Astrocyte (in vitro differentiated cells and primary cell): ENCODE measurements around the gene RASSF3. TPM values are rescaled to one million over a fixed set of nuclear protein-coding genes. Genes with fewer than 3 reads are reported as not detected.

Experiments
- DNase-seq: peaks from one replicate; pipeline ENCODE4 v3.0.0-alpha.2; 2010; ENCODE audit warnings: low read depth
- FAIRE-seq: peaks from 2 replicates; lab custom pipeline; 2011; peaks lifted over from hg19 to GRCh38; lab: Jason Lieb, UNC
- H2AFZ ChIP-seq: 2 replicates; pipeline ENCODE4 v1.6.0; 2012; ENCODE audit warnings: low read depth, low read length, inconsistent platforms
- H3K27ac ChIP-seq: 2 replicates; pipeline ENCODE4 v1.5.1; 2011; ENCODE audit warnings: low read depth, low read length, inconsistent platforms
- H3K27me3 ChIP-seq: 2 replicates; pipeline ENCODE4 v1.6.0; 2011; ENCODE audit warnings: low read length, inconsistent platforms; ENCODE audit not compliant: insufficient read depth
- H3K36me3 ChIP-seq: 2 replicates; pipeline ENCODE4 v1.5.1; 2011; ENCODE audit warnings: low read length, inconsistent platforms; ENCODE audit not compliant: insufficient read depth
- H3K4me1 ChIP-seq: 2 replicates; pipeline ENCODE4 v1.5.1; 2011; ENCODE audit warnings: low read length, inconsistent platforms; ENCODE audit not compliant: insufficient read depth
- H3K4me2 ChIP-seq: 2 replicates; pipeline ENCODE4 v1.6.0; 2012; ENCODE audit warnings: low read length, inconsistent platforms
- H3K4me3 ChIP-seq: 2 replicates; pipeline ENCODE4 v1.5.1; 2011; ENCODE audit warnings: low read depth, mild to moderate bottlenecking, low read length, inconsistent platforms; ENCODE audit not compliant: insufficient read depth
- H3K79me2 ChIP-seq: 2 replicates; pipeline ENCODE4 v1.6.0; 2012; ENCODE audit warnings: mild to moderate bottlenecking, low read length, inconsistent platforms; ENCODE audit not compliant: insufficient read depth
- H3K9ac ChIP-seq: 2 replicates; pipeline ENCODE4 v1.6.0; 2012; ENCODE audit warnings: mild to moderate bottlenecking, low read length, inconsistent platforms
- H3K9me3 ChIP-seq: 2 replicates; pipeline ENCODE4 v1.5.1; 2012; ENCODE audit warnings: low read depth, mild to moderate bottlenecking, low read length, inconsistent platforms; ENCODE audit not compliant: insufficient read depth
- H4K20me1 ChIP-seq: 2 replicates; pipeline ENCODE4 v1.6.0; 2012; ENCODE audit warnings: low read length, inconsistent platforms; ENCODE audit not compliant: insufficient read depth
- H3K27ac Mint-ChIP-seq: one replicate; pipeline ENCODE4 v1.8.0; 2021; ENCODE audit warnings: mild to moderate bottlenecking, mixed read lengths; ENCODE audit not compliant: unreplicated experiment
- H3K27me3 Mint-ChIP-seq: one replicate; pipeline ENCODE4 v1.8.0; 2021; ENCODE audit warnings: low read depth, mixed read lengths; ENCODE audit not compliant: unreplicated experiment
- H3K36me3 Mint-ChIP-seq: one replicate; pipeline ENCODE4 v1.8.0; 2021; ENCODE audit warnings: low read depth, mixed read lengths; ENCODE audit not compliant: unreplicated experiment
- H3K4me1 Mint-ChIP-seq: one replicate; pipeline ENCODE4 v1.8.0; 2021; ENCODE audit warnings: low read depth, mixed read lengths; ENCODE audit not compliant: unreplicated experiment
- H3K4me3 Mint-ChIP-seq: one replicate; pipeline ENCODE4 v1.8.0; 2021; ENCODE audit warnings: mild to moderate bottlenecking, moderate library complexity, mixed read lengths; ENCODE audit not compliant: unreplicated experiment
- H3K9me3 Mint-ChIP-seq: one replicate; pipeline ENCODE4 v1.8.0; 2021; ENCODE audit warnings: mild to moderate bottlenecking, mixed read lengths; ENCODE audit not compliant: unreplicated experiment
- CTCF ChIP-seq: IDR thresholded peaks from 2 replicates; pipeline ENCODE4 v1.5.1; 2011; ENCODE audit warnings: low read depth, mild to moderate bottlenecking, inconsistent platforms, low read length, moderate library complexity; ENCODE audit not compliant: insufficient read depth
- EZH2 ChIP-seq: IDR thresholded peaks from 2 replicates; pipeline ENCODE4 v1.6.1; 2012; ENCODE audit warnings: mild to moderate bottlenecking, low read length, inconsistent platforms; ENCODE audit not compliant: insufficient read depth
- microRNA-seq: library from miRNA; unstranded; fragments of <30 nt; microRNA quantifications from one replicate; pipeline ENCODE4 v1.2.0, GENCODE V29; 2020
- total RNA-seq: library from RNA; stranded (reverse); gene quantifications from 2 replicates; pipeline ENCODE4 v1.2.1, GENCODE V29; 2021

The RASSF3 gene
- total RNA-seq, 1 donor from 2014 or later: 18.3 TPM

DNA sequence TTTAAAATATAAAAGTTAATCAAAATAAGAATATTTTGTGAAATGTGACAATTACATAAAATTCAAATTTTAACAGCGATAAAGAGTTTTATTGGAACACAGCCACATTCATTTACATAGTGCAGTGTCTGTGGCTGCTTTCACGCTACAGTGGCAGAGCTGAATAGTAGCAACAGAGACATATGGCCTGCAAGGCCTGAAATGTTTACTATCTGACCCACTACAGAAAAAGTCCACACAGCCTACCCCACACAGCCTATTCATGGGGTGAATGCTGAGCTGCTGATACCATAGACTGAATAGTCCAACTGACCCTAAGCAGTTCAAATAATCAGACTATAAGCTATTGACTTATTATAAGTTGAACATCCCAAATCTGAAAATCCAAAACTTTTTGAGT, 135.7 kb downstream of the RASSF3 start:
- TF ChIP-seq CTCF (no peak), EZH2 (no peak)
- Histone ChIP-seq H3K9ac (no peak overlapping the region), H3K4me3 (no peak overlapping the region), H3K27me3 (no peaks in the 10 kb centered on the region), H2AFZ (no peak overlapping the region), H3K4me2 (no peak overlapping the region), H3K79me2 (no peaks in the 10 kb centered on the region), H3K36me3 (peaks cover 23% of the 10 kb centered on the region), H3K9me3 (no peaks in the 10 kb centered on the region), H3K27ac (no peak overlapping the region), H4K20me1 (no peaks in the 10 kb centered on the region), H3K4me1 (peaks cover 4% of the 10 kb centered on the region)
- Mint-ChIP-seq H3K9me3 (no peaks in the 10 kb centered on the region), H3K4me1 (peaks cover 24% of the 10 kb centered on the region), H3K4me3 (no peak overlapping the region), H3K27me3 (no peaks in the 10 kb centered on the region), H3K36me3 (peaks cover 15% of the 10 kb centered on the region), H3K27ac (no peak overlapping the region)
- no peak for DNase-seq
- no peak for FAIRE-seq

GRCh38 chr12:64746663-64747062, 136.4 kb downstream of the RASSF3 start:
- Mint-ChIP-seq H3K4me1 (peaks cover 24% of the 10 kb centered on the region), H3K4me3 (no peak overlapping the region), H3K27ac (no peak overlapping the region), H3K27me3 (no peaks in the 10 kb centered on the region), H3K9me3 (no peaks in the 10 kb centered on the region), H3K36me3 (peaks cover 13% of the 10 kb centered on the region)
- no peaks in the 10 kb centered on the region for H3K9me3 ChIP-seq
- no peak overlapping the region for H2AFZ ChIP-seq
- FAIRE-seq (no peak), DNase-seq (peak; percentile 22)
- H3K27me3 ChIP-seq: no peaks in the 10 kb centered on the region
- no peak overlapping the region for H3K4me3 ChIP-seq
- TF ChIP-seq EZH2: no peak
- no peak for TF ChIP-seq CTCF
- H3K79me2 ChIP-seq: no peaks in the 10 kb centered on the region
- H3K27ac ChIP-seq: no peak overlapping the region
- H3K36me3 ChIP-seq: peaks cover 26% of the 10 kb centered on the region
- no peak overlapping the region for H3K9ac ChIP-seq
- no peaks in the 10 kb centered on the region for H4K20me1 ChIP-seq
- H3K4me1 ChIP-seq: peaks cover 4% of the 10 kb centered on the region
- H3K4me2 ChIP-seq: peak overlapping the region; percentile 32

Small RNAs within 50 kb of the gene (microRNA-seq; reads per million reads assigned to microRNA genes)
- gene MIR548C (not detected), gene MIR548Z (not detected)

Other genes starting within 250 kb of the RASSF3 start
- not detected in 2 replicates for gene C12orf56, start 219.7 kb upstream of the RASSF3 start, total RNA-seq
- gene XPOT, start 206.1 kb upstream of the RASSF3 start, total RNA-seq: 142 and 144 TPM in 2 replicates
- 19.1 and 23.7 TPM in 2 replicates for gene TBK1, start 158.4 kb upstream of the RASSF3 start, total RNA-seq
- 106 and 109 TPM in 2 replicates for gene GNS, start 148.9 kb downstream of the RASSF3 start, total RNA-seq
- gene TBC1D30, start 214.2 kb downstream of the RASSF3 start, total RNA-seq: 1.2 TPM in 2 replicates